NCI-H146 treated with DMSO at 0.1 percent for 48 hours (cell line): ENCODE results near the gene CD200R1L.

Source experiments
- DNase-seq: peaks from one replicate; lab custom pipeline; 2025; ENCODE audit not compliant: unreplicated experiment; lab: John Stamatoyannopoulos, UW

CD200R1L gene

DNA sequence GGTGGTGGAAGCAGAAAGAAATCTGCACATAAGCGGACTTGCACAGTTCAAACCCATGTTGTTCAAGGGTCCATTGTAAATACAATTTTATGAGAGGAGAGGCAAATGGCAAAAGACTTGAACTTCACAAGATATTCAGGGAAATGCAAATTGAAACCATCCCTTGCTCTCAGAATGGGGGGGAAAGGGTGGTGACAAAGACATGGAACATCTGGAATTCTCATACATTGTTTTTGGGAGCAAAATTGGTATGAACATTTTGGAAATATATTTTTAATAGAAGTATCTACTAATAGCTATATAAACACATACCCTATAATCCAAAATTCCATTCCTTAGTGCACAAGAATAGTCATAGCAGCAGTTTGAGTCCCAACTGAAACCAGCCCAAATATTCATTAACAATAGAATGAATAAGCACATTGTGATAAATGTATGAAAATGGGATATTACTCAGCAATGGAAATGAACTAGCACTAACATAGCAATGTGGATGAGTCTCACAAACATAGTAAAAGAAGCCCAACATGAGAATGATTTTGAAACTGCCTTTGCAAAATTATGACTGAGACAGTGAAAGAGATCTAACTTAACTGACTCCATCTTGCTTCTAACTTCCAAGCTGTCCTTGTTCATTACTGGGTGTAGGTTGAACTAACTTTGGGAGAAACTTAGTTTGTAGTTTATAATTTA is 77.2 kb downstream of the CD200R1L start:
- no peak for DNase-seq

DNA sequence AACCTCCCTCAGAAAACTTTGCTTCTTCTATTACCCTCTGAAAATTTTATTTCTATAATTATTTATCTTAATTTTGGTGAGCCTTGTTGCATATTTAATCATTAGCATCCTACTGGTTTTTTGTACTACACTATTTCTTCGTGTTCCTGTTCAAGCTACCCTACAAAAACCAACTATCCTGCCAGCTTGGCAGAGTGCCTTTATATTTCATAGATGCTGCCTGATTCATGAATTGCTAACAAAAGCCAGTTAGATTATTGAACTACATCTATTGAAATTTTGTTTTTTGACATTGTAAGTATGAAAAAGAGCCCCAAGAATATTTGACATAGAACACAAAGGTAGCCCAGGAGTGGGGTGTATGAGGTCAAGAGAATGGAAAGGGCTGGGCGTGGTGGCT is 78.9 kb downstream of the CD200R1L start:
- no peak for DNase-seq

DNA sequence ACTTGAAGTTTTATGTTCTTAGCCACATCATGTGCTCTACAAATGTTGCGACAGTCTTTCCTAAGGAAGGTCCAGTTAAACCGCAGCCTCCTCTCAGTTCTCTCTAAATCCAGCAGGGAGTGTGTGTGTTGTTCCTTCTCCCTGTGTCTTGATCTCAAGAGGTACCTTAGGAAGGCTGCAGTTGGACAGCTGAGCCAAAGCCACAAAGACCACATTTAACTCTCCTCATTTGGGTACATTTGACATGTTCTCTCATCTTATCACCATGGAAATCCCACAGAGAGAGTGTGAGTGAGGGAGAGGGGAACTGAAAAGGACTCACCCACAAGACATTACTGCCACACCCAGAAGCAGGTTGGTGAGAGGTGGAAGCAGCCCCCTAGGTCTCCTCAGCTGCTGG is 79.5 kb downstream of the CD200R1L start:
- no peak for DNase-seq
